GM20000 (cell line): ENCODE data around the gene ADCY4.

Experiments
- DNase-seq: peaks from one replicate; pipeline ENCODE4 v3.0.0; 2012; ENCODE audit warnings: low spot score
- CTCF ChIP-seq: IDR thresholded peaks from 2 replicates; pipeline ENCODE4 v1.5.1; 2012; ENCODE audit warnings: mild to moderate bottlenecking, control low read depth; ENCODE audit errors: extremely low read depth, missing control alignments

The ADCY4 gene

GRCh38 chr14:24277606-24278321 is 57.1 kb downstream of the ADCY4 start:
- no peak for TF ChIP-seq CTCF
- no peak for DNase-seq

- no peak for TF ChIP-seq CTCF
- no peak for DNase-seq
Observed at GRCh38 chr14:24277071-24277470, 57.8 kb downstream of the ADCY4 start.

- no peak for TF ChIP-seq CTCF
- DNase-seq: peak; percentile 79
Observed at GRCh38 chr14:24274101-24274543, 60.7 kb downstream of the ADCY4 start.

GRCh38 chr14:24273422-24273998 is 61.4 kb downstream of the ADCY4 start:
- TF ChIP-seq CTCF: no peak
- DNase-seq: no peak

- no peak for TF ChIP-seq CTCF
- DNase-seq: no peak
Observed at GRCh38 chr14:24272467-24272866, 62.4 kb downstream of the ADCY4 start.

- no peak for TF ChIP-seq CTCF
- no peak for DNase-seq
Observed at GRCh38 chr14:24271834-24272263, 63.0 kb downstream of the ADCY4 start.

GRCh38 chr14:24271134-24271833 is 63.6 kb downstream of the ADCY4 start, which contains the start of gene RABGGTA:
Gene RABGGTA, minus strand, starts transcription at chr14:24271597. Its CDS starts 482 bp downstream, at chr14:24271115.
- TF ChIP-seq CTCF: peak; percentile 86
- peak; percentile 96 for DNase-seq
